Trophoblast cell (in vitro differentiated cells and primary cell): ENCODE results near the gene TBL1X.

ENCODE experiments used
- DNase-seq, 2 donors: peaks; one replicate each; pipeline ENCODE4 v3.0.0-alpha.2; 2016
- H2AFZ ChIP-seq: 2 replicates; pipeline ENCODE4 v1.6.1; 2013; ENCODE audit warnings: low read length, moderate library complexity, mild to moderate bottlenecking; ENCODE audit not compliant: insufficient read depth, poor library complexity
- H2AK5ac ChIP-seq: 2 replicates; pipeline ENCODE4 v1.6.1; 2013; ENCODE audit warnings: mild to moderate bottlenecking, low read length
- H2BK120ac ChIP-seq: 2 replicates; pipeline ENCODE4 v1.6.1; 2013; ENCODE audit warnings: low read length, mild to moderate bottlenecking, moderate library complexity; ENCODE audit not compliant: insufficient read depth, poor library complexity
- H2BK12ac ChIP-seq: 2 replicates; pipeline ENCODE4 v1.6.1; 2013; ENCODE audit warnings: mild to moderate bottlenecking, low read length, moderate library complexity
- H2BK5ac ChIP-seq: 2 replicates; pipeline ENCODE4 v1.6.1; 2013; ENCODE audit warnings: low read length, low read depth, moderate library complexity, mild to moderate bottlenecking; ENCODE audit not compliant: poor library complexity
- H3K14ac ChIP-seq: 2 replicates; pipeline ENCODE4 v1.6.1; 2013; ENCODE audit warnings: mild to moderate bottlenecking, low read length
- H3K18ac ChIP-seq: 2 replicates; pipeline ENCODE4 v1.6.1; 2013; ENCODE audit warnings: mild to moderate bottlenecking, low read length
- H3K23ac ChIP-seq: 2 replicates; pipeline ENCODE4 v1.6.1; 2013; ENCODE audit warnings: low read length
- H3K27ac ChIP-seq: 2 replicates; pipeline ENCODE4 v1.5.1; 2013; ENCODE audit warnings: low read depth, mild to moderate bottlenecking, inconsistent platforms, low read length, moderate library complexity
- H3K27me3 ChIP-seq: 2 replicates; pipeline ENCODE4 v1.6.1; 2013; ENCODE audit warnings: inconsistent platforms, mild to moderate bottlenecking, low read length, moderate library complexity; ENCODE audit not compliant: insufficient read depth
- H3K36me3 ChIP-seq, 2 experiments: 1 replicate in 1 of 2; 2 replicates in 1 of 2; pipeline ENCODE4 v1.6.1; 2013; ENCODE audit warnings: low read length in 2 of 2, mild to moderate bottlenecking in 2 of 2, moderate library complexity in 1 of 2; ENCODE audit not compliant: insufficient read depth in 2 of 2, control insufficient read depth in 1 of 2
- H3K4ac ChIP-seq: 2 replicates; pipeline ENCODE4 v1.6.1; 2013; ENCODE audit warnings: low read depth, mild to moderate bottlenecking, low read length, moderate library complexity
- H3K4me1 ChIP-seq, 2 experiments: 1 replicate in 1 of 2; 2 replicates in 1 of 2; pipeline ENCODE4 v1.6.1; 2013; ENCODE audit warnings: low read length in 2 of 2, mild to moderate bottlenecking in 2 of 2, moderate library complexity in 1 of 2; ENCODE audit not compliant: insufficient read depth in 2 of 2, control insufficient read depth in 1 of 2
- H3K4me2 ChIP-seq: 2 replicates; pipeline ENCODE4 v1.6.1; 2013; ENCODE audit warnings: inconsistent platforms, mild to moderate bottlenecking, low read length, moderate library complexity
- H3K4me3 ChIP-seq: 2 replicates; pipeline ENCODE4 v1.5.1; 2013; ENCODE audit warnings: mild to moderate bottlenecking, low read depth, low read length, inconsistent platforms
- H3K79me1 ChIP-seq: one replicate; pipeline ENCODE4 v1.6.1; 2013; ENCODE audit warnings: low read length
- H3K79me2 ChIP-seq: 2 replicates; pipeline ENCODE4 v1.6.1; 2013; ENCODE audit warnings: low read length, mild to moderate bottlenecking; ENCODE audit not compliant: control insufficient read depth, insufficient read depth, poor library complexity
- H3K9ac ChIP-seq: 2 replicates; pipeline ENCODE4 v1.6.1; 2013; ENCODE audit warnings: mild to moderate bottlenecking, low read length
- H3K9me3 ChIP-seq: 2 replicates; pipeline ENCODE4 v1.6.1; 2013; ENCODE audit warnings: low read depth, mild to moderate bottlenecking, control low read depth, inconsistent platforms, low read length; ENCODE audit not compliant: insufficient read depth
- H4K12ac ChIP-seq: 2 replicates; pipeline ENCODE4 v1.6.1; 2013; ENCODE audit warnings: low read depth, mild to moderate bottlenecking, low read length, moderate library complexity
- H4K8ac ChIP-seq: 2 replicates; pipeline ENCODE4 v1.6.1; 2013; ENCODE audit warnings: low read depth, mild to moderate bottlenecking, low read length, moderate library complexity
- H4K91ac ChIP-seq: one replicate; pipeline ENCODE4 v1.6.1; 2013; ENCODE audit warnings: low read depth, mild to moderate bottlenecking, low read length, moderate library complexity
- WGBS: extraction: QIAGEN DNeasy Blood & Tissue Kit; methylation state at CpG from one replicate; pipeline ENCODE4 v1.1.7; 2013; ENCODE audit warnings: missing lambda C conversion rate; ENCODE audit not compliant: insufficient read length, insufficient coverage; ENCODE audit errors: extremely low coverage; 5-methylcytosine and 5-hydroxymethylcytosine counted together

TBL1X gene

GRCh38 chrX:9510980-9511379, 46.1 kb downstream of the TBL1X start:
- no peak overlapping the region for H3K23ac ChIP-seq
- no peak overlapping the region for H3K14ac ChIP-seq
- no peak overlapping the region for H2AFZ ChIP-seq
- H3K9ac ChIP-seq: no peak overlapping the region
- DNase-seq: peak in 1 of 2 donors; percentile 52
- no peak overlapping the region for H2BK120ac ChIP-seq
- no peaks in the 10 kb centered on the region for H3K9me3 ChIP-seq
- no peak overlapping the region for H4K91ac ChIP-seq
- H3K18ac ChIP-seq: no peak overlapping the region
- H4K12ac ChIP-seq: no peak overlapping the region
- H3K27ac ChIP-seq: no peak overlapping the region
- no peak overlapping the region for H3K4ac ChIP-seq
- no peak overlapping the region for H3K4me2 ChIP-seq
- H2BK12ac ChIP-seq: no peak overlapping the region
- H2BK5ac ChIP-seq: no peak overlapping the region
- no peaks in the 10 kb centered on the region for H3K27me3 ChIP-seq
- WGBS: no CpG with 5 or more reads among the region's 3 CpGs
- H3K79me2 ChIP-seq: no peaks in the 10 kb centered on the region
- H3K4me3 ChIP-seq: no peak overlapping the region
- no peak overlapping the region for H2AK5ac ChIP-seq
- H3K36me3 ChIP-seq: peaks cover 2% of the 10 kb centered on the region in 2 experiments
- peaks cover 0 to 3% of the 10 kb centered on the region in 2 experiments for H3K4me1 ChIP-seq
- no peaks in the 10 kb centered on the region for H3K79me1 ChIP-seq
- H4K8ac ChIP-seq: no peak overlapping the region

DNA sequence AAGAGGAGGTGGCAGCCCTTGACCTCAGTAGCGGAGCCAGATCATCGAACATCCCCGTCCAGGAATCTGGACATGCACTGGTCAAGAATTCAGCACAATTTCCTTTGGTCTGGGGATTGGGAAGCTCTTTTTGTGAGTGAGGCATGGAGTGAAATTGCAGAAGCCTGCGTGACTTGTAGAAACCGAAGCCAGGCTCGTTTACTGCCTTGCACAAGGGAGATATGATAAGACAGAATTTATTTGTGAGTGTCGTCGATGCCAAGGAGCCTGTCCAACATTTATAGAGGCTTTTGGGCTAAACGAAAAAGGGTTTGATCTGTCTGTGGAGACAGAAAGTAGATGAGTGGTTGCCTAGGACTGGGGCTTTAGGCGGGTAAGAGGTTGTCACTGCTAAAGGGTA, 50.6 kb downstream of the TBL1X start:
- Histone ChIP-seq H2AFZ (no peak overlapping the region), H2BK120ac (no peak overlapping the region), H3K18ac (no peak overlapping the region), H3K79me2 (no peaks in the 10 kb centered on the region), H3K23ac (no peak overlapping the region), H3K9me3 (no peaks in the 10 kb centered on the region), H3K27ac (no peak overlapping the region), H3K36me3 (peaks cover 2% of the 10 kb centered on the region in 2 experiments), H3K27me3 (no peaks in the 10 kb centered on the region), H2BK12ac (no peak overlapping the region), H2AK5ac (no peak overlapping the region), H2BK5ac (no peak overlapping the region), H3K4me2 (no peak overlapping the region), H3K4me1 (peaks cover 0 to 5% of the 10 kb centered on the region in 2 experiments), H4K91ac (no peak overlapping the region), H4K8ac (no peak overlapping the region), H3K4ac (no peak overlapping the region), H3K9ac (no peak overlapping the region), H3K79me1 (no peaks in the 10 kb centered on the region), H4K12ac (no peak overlapping the region), H3K14ac (no peak overlapping the region), H3K4me3 (no peak overlapping the region)
- WGBS: no CpG with 5 or more reads among the region's 10 CpGs
- no peak for DNase-seq

GRCh38 chrX:9515973-9516538, 51.2 kb downstream of the TBL1X start:
- H3K27me3 ChIP-seq: no peaks in the 10 kb centered on the region
- no peak overlapping the region for H2BK120ac ChIP-seq
- peaks cover 0 to 2% of the 10 kb centered on the region in 2 experiments for H3K4me1 ChIP-seq
- no peak overlapping the region for H3K4ac ChIP-seq
- no peak overlapping the region for H4K91ac ChIP-seq
- H2AFZ ChIP-seq: no peak overlapping the region
- no peak overlapping the region for H3K4me2 ChIP-seq
- no peak overlapping the region for H2BK5ac ChIP-seq
- H3K79me1 ChIP-seq: no peaks in the 10 kb centered on the region
- H4K12ac ChIP-seq: no peak overlapping the region
- no peak overlapping the region for H4K8ac ChIP-seq
- DNase-seq: no peak
- no peaks in the 10 kb centered on the region for H3K9me3 ChIP-seq
- no peak overlapping the region for H3K14ac ChIP-seq
- no peak overlapping the region for H3K9ac ChIP-seq
- no peak overlapping the region for H2BK12ac ChIP-seq
- no peak overlapping the region for H3K27ac ChIP-seq
- H2AK5ac ChIP-seq: no peak overlapping the region
- no peaks in the 10 kb centered on the region for H3K79me2 ChIP-seq
- WGBS: no CpG with 5 or more reads among the region's 4 CpGs
- no peak overlapping the region for H3K4me3 ChIP-seq
- H3K36me3 ChIP-seq: peaks cover 0 to 2% of the 10 kb centered on the region in 2 experiments
- no peak overlapping the region for H3K18ac ChIP-seq
- no peak overlapping the region for H3K23ac ChIP-seq

DNA sequence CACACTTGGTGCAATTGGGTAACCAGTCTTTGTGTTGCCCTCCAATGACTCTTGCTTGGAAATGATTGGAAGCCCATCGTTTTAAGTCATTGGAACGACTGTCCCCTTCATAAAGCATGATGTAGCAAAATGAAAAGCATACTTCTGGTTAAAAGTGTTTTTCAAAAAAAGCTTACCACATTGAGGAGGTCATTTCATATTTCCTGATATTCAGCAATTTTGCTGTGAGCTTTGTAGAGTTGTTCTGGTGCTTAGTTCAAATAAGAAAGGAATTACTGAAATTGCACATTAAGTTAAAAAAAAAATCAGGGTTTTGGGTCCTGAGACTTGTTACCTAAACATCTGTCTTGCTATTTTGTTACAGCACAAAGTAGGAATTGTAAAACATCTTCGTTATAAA, 51.8 kb downstream of the TBL1X start:
- Histone ChIP-seq H3K4me2 (no peak overlapping the region), H2BK120ac (no peak overlapping the region), H2AK5ac (no peak overlapping the region), H3K27ac (no peak overlapping the region), H3K79me2 (no peaks in the 10 kb centered on the region), H3K18ac (no peak overlapping the region), H2AFZ (no peak overlapping the region), H4K12ac (no peak overlapping the region), H3K4me1 (peaks cover 0 to 2% of the 10 kb centered on the region in 2 experiments), H3K27me3 (no peaks in the 10 kb centered on the region), H3K14ac (no peak overlapping the region), H4K91ac (no peak overlapping the region), H2BK12ac (no peak overlapping the region), H3K9ac (no peak overlapping the region), H2BK5ac (no peak overlapping the region), H3K4ac (no peak overlapping the region), H3K79me1 (no peaks in the 10 kb centered on the region), H3K23ac (no peak overlapping the region), H3K36me3 (peaks cover 0 to 2% of the 10 kb centered on the region in 2 experiments), H3K9me3 (no peaks in the 10 kb centered on the region), H3K4me3 (no peak overlapping the region), H4K8ac (no peak overlapping the region)
- DNase-seq: no peak
- WGBS: no CpG with 5 or more reads among the region's 3 CpGs
